Hematopoietic multipotent progenitor cell (in vitro differentiated cells): ENCODE measurements around the gene SEPTIN7. TPM values are rescaled to one million over a fixed set of nuclear protein-coding genes. Genes with fewer than 3 reads are reported as not detected.

Experiments
- DNase-seq, 3 donors: peaks; one replicate each; pipeline ENCODE4 v3.0.0-alpha.2; 2011 to 2015; ENCODE audit warnings: low read depth in 2 of 3, low spot score in 2 of 3
- total RNA-seq: library from RNA; depleted of rRNA; stranded (reverse); fragments of >200 nt; gene quantifications from one replicate; pipeline ENCODE4 v1.2.3, GENCODE V29; 2012

Gene SEPTIN7
- total RNA-seq, 1 donor, result 39.3 TPM

GRCh38 chr7:35826751-35827150 is 25.9 kb downstream of the SEPTIN7 start:
- DNase-seq, result no peak

GRCh38 chr7:35828817-35829216 is 28.0 kb downstream of the SEPTIN7 start:
- no peak for DNase-seq

- DNase-seq, result no peak
Measured at GRCh38 chr7:35831208-35831607, 30.4 kb downstream of the SEPTIN7 start.

GRCh38 chr7:35839860-35840854 is 39.3 kb downstream of the SEPTIN7 start:
- DNase-seq, result no peak

- DNase-seq, result no peak
Measured at GRCh38 chr7:35846816-35847412, 46.1 kb downstream of the SEPTIN7 start.

- DNase-seq, result no peak
Measured at GRCh38 chr7:35848725-35849124, 47.9 kb downstream of the SEPTIN7 start.

GRCh38 chr7:35849158-35849831 is 48.4 kb downstream of the SEPTIN7 start:
- no peak for DNase-seq

GRCh38 chr7:35849954-35850353 is 49.1 kb downstream of the SEPTIN7 start:
- DNase-seq, result no peak

Other genes starting within 250 kb of the SEPTIN7 start
- 61.7 TPM for gene HERPUD2, start 105.9 kb upstream of the SEPTIN7 start, total RNA-seq